NCI-H510A (cell line): Measurements from ENCODE around the gene GCSH.

Experiments used
- DNase-seq: peaks from one replicate; lab custom pipeline; 2025; lab: John Stamatoyannopoulos, UW

Gene GCSH

GRCh38 chr16:81041696-81042095 lies 54.5 kb downstream of the GCSH start:
- DNase-seq = no peak

DNA sequence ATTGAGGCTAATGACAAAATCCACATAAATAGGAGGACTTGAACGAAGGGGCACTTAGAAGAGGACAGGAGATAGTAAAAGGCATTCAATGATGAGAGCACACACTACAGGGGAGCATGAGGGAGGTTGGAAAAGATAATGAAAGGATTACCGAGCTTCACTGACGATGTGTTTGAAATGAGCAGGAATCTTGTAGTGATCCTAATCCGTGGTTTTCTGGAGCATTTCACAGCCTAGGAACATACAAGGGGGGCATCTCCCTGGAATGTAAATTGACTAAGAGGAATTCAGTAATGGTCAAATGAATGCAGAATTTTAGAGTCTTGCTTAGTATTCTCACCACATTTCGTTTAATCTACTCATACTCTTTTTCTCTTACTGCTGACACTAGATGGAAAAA lies 55.4 kb downstream of the GCSH start:
- no peak for DNase-seq

- no peak for DNase-seq
These were observed 56.1 kb downstream of the GCSH start for GRCh38 chr16:81040131-81040530.

- no peak for DNase-seq
These were observed 59.3 kb downstream of the GCSH start for GRCh38 chr16:81036751-81037350.

- DNase-seq = no peak
These were observed 60.0 kb downstream of the GCSH start for GRCh38 chr16:81035975-81036750.

DNA sequence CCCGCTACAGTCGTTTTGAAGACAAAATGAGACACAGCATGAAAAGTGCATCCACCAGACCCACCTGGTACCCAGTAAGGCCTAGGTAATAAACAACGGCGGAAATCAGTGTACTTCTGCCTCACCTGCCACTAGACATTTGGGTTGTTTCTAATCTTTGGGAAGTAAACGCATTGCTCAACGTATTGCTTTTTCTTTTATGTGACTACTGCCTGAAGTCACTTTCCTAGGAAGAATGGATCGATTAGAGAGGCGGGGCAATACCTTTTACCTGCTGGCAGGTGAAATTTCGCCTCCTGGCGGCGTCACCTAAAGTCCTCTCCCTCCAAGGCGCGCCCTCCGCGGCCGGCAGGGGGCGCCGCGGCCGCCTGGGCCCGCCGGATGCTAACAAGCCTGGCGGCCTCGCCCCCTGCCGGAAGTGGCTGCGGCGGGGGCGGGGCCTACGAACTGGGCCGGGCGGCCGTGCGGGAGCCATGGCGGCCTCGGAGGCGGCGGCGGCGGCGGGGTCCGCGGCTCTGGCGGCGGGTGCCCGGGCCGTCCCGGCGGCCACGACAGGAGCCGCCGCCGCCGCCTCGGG lies 60.7 kb downstream of the GCSH start, which contains the start of gene ATMIN:
Gene ATMIN, plus strand, starts transcription at position 445 of the 577 bp plus-strand sequence. Its CDS starts 29 bp downstream, at position 474.
- DNase-seq = peak; percentile 45
